ENCODE data around the gene PNN.

- TF ChIP-seq CTCF (IDR thresholded peaks at IDR 0.05; ENCODE audit: insufficient read depth, low read depth, low read length), result no peak
- no peak for TF ChIP-seq EZH2 (IDR thresholded peaks at IDR 0.05; ENCODE audit: insufficient read depth, low read length)
Measured at GRCh38 chr14:39176263-39177167, 1.5 kb downstream of the PNN start.

Measured in astrocyte (in vitro differentiated cells and primary cell).